HEK293 (cell line): ENCODE data around the gene KLK1.

Experiments used
- CTCF ChIP-seq: fragments of 450-650 bp; formaldehyde crosslinking; IDR thresholded peaks from 2 replicates; pipeline ENCODE4 v1.5.1; 2016; ENCODE audit warnings: missing biosample characterization, missing genetic modification characterization
- GFI1B ChIP-seq: fragments of 450-650 bp; formaldehyde crosslinking; IDR thresholded peaks from 2 replicates; pipeline ENCODE4 v1.5.1; 2016; ENCODE audit warnings: missing biosample characterization, missing genetic modification characterization
- GLI4 ChIP-seq: fragments of 450-650 bp; formaldehyde crosslinking; IDR thresholded peaks from 2 replicates; pipeline ENCODE4 v1.5.1; 2016; ENCODE audit warnings: missing biosample characterization, missing genetic modification characterization
- HOXC10 ChIP-seq: sonication (generic); formaldehyde crosslinking; IDR thresholded peaks from 2 replicates; pipeline ENCODE4 v1.8.1; 2023; ENCODE audit warnings: mild to moderate bottlenecking, missing genetic modification reagents
- KLF10 ChIP-seq: fragments of 450-650 bp; IDR thresholded peaks from 2 replicates; pipeline ENCODE4 v1.5.1; 2018; ENCODE audit warnings: missing biosample characterization, mild to moderate bottlenecking, missing genetic modification characterization
- KLF9 ChIP-seq: fragments of 450-650 bp; formaldehyde crosslinking; IDR thresholded peaks from 2 replicates; pipeline ENCODE4 v1.5.1; 2016; ENCODE audit warnings: missing biosample characterization, missing genetic modification characterization, low read depth
- MEIS1 ChIP-seq: sonication (generic); formaldehyde crosslinking; IDR thresholded peaks from 2 replicates; pipeline ENCODE4 v1.8.1; 2022; ENCODE audit warnings: missing genetic modification reagents, mild to moderate bottlenecking, borderline replicate concordance
- TCF7L2 ChIP-seq: IDR thresholded peaks from 2 replicates; pipeline ENCODE4 v1.6.1; 2011; ENCODE audit warnings: low read depth, mild to moderate bottlenecking, inconsistent platforms, low read length, moderate library complexity, borderline replicate concordance
- ZBTB17 ChIP-seq: fragments of 450-650 bp; formaldehyde crosslinking; IDR thresholded peaks from 2 replicates; pipeline ENCODE4 v1.5.1; 2016; ENCODE audit warnings: missing biosample characterization, missing genetic modification characterization
- ZBTB44 ChIP-seq: fragments of 450-650 bp; IDR thresholded peaks from 2 replicates; pipeline ENCODE4 v1.5.1; 2018; ENCODE audit warnings: missing biosample characterization, mild to moderate bottlenecking, missing genetic modification characterization
- ZFP69B ChIP-seq: fragments of 450-650 bp; formaldehyde crosslinking; IDR thresholded peaks from 2 replicates; pipeline ENCODE4 v1.5.1; 2016; ENCODE audit warnings: missing biosample characterization, missing genetic modification characterization
- ZNF10 ChIP-seq: fragments of 450-650 bp; formaldehyde crosslinking; IDR thresholded peaks from 2 replicates; pipeline ENCODE4 v1.5.1; 2017; ENCODE audit warnings: missing biosample characterization, missing genetic modification characterization
- ZNF146 ChIP-seq: fragments of 450-650 bp; formaldehyde crosslinking; IDR thresholded peaks from 2 replicates; pipeline ENCODE4 v1.5.1; 2016; ENCODE audit warnings: missing biosample characterization, missing genetic modification characterization
- ZNF155 ChIP-seq: fragments of 450-650 bp; formaldehyde crosslinking; IDR thresholded peaks from 2 replicates; pipeline ENCODE4 v1.5.1; 2016; ENCODE audit warnings: missing biosample characterization, missing genetic modification characterization
- ZNF221 ChIP-seq: fragments of 450-650 bp; formaldehyde crosslinking; IDR thresholded peaks from 2 replicates; pipeline ENCODE4 v1.5.1; 2017; ENCODE audit warnings: missing biosample characterization, missing genetic modification characterization, borderline replicate concordance
- ZNF223 ChIP-seq: fragments of 450-650 bp; formaldehyde crosslinking; IDR thresholded peaks from 2 replicates; pipeline ENCODE4 v1.5.1; 2016; ENCODE audit warnings: missing biosample characterization, missing genetic modification characterization
- ZNF324 ChIP-seq: fragments of 450-650 bp; formaldehyde crosslinking; IDR thresholded peaks from 2 replicates; pipeline ENCODE4 v1.5.1; 2016; ENCODE audit warnings: missing biosample characterization, missing genetic modification characterization
- ZNF404 ChIP-seq: fragments of 450-650 bp; formaldehyde crosslinking; IDR thresholded peaks from 2 replicates; pipeline ENCODE4 v1.5.1; 2017; ENCODE audit warnings: missing biosample characterization, missing genetic modification characterization
- ZNF473 ChIP-seq: fragments of 450-650 bp; formaldehyde crosslinking; IDR thresholded peaks from 2 replicates; pipeline ENCODE4 v1.5.1; 2017; ENCODE audit warnings: missing biosample characterization, missing genetic modification characterization
- ZNF48 ChIP-seq: fragments of 450-650 bp; formaldehyde crosslinking; IDR thresholded peaks from 2 replicates; pipeline ENCODE4 v1.5.1; 2016; ENCODE audit warnings: missing biosample characterization, missing genetic modification characterization
- ZNF580 ChIP-seq: fragments of 450-650 bp; formaldehyde crosslinking; IDR thresholded peaks from 2 replicates; pipeline ENCODE4 v1.5.1; 2016; ENCODE audit warnings: missing biosample characterization, missing genetic modification characterization
- ZNF596 ChIP-seq: fragments of 450-650 bp; IDR thresholded peaks from 2 replicates; pipeline ENCODE4 v1.5.0; 2018; ENCODE audit warnings: missing biosample characterization, mild to moderate bottlenecking, missing genetic modification characterization, moderate library complexity
- ZNF707 ChIP-seq: fragments of 450-650 bp; formaldehyde crosslinking; IDR thresholded peaks from 2 replicates; pipeline ENCODE4 v1.5.1; 2016; ENCODE audit warnings: missing biosample characterization, missing genetic modification characterization
- ZNF747 ChIP-seq: fragments of 450-650 bp; formaldehyde crosslinking; IDR thresholded peaks from 2 replicates; pipeline ENCODE4 v1.5.1; 2016; ENCODE audit warnings: missing biosample characterization, missing genetic modification characterization
- ZNF791 ChIP-seq: fragments of 450-650 bp; formaldehyde crosslinking; IDR thresholded peaks from 2 replicates; pipeline ENCODE4 v1.5.1; 2016; ENCODE audit warnings: missing biosample characterization, missing genetic modification characterization
- ZNF843 ChIP-seq: fragments of 450-650 bp; formaldehyde crosslinking; IDR thresholded peaks from 2 replicates; pipeline ENCODE4 v1.5.1; 2016; ENCODE audit warnings: missing biosample characterization, missing genetic modification characterization
- TF ChIP-seq, protein P1 (sequence below): fragments of 450-650 bp; formaldehyde crosslinking; IDR thresholded peaks from 2 replicates; pipeline ENCODE4 v1.5.1; 2017; ENCODE audit warnings: missing biosample characterization, missing genetic modification characterization
- TF ChIP-seq, protein P2 (sequence below): fragments of 450-650 bp; formaldehyde crosslinking; IDR thresholded peaks from 2 replicates; pipeline ENCODE4 v1.5.1; 2016; ENCODE audit warnings: missing biosample characterization, missing genetic modification characterization
- TF ChIP-seq, protein P3 (sequence below): fragments of 450-650 bp; formaldehyde crosslinking; IDR thresholded peaks from 2 replicates; pipeline ENCODE4 v1.5.1; 2016; ENCODE audit warnings: missing biosample characterization, missing genetic modification characterization

The KLK1 gene

GRCh38 chr19:50804420-50805272 is 18.9 kb downstream of the KLK1 start (continued):
- TF ChIP-seq ZNF10 (tag by site-specific recombination) = no peak
- TF ChIP-seq TCF7L2 = no peak
- TF ChIP-seq, protein P1, sequence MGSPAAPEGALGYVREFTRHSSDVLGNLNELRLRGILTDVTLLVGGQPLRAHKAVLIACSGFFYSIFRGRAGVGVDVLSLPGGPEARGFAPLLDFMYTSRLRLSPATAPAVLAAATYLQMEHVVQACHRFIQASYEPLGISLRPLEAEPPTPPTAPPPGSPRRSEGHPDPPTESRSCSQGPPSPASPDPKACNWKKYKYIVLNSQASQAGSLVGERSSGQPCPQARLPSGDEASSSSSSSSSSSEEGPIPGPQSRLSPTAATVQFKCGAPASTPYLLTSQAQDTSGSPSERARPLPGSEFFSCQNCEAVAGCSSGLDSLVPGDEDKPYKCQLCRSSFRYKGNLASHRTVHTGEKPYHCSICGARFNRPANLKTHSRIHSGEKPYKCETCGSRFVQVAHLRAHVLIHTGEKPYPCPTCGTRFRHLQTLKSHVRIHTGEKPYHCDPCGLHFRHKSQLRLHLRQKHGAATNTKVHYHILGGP (tag by site-specific recombination) = no peak
- TF ChIP-seq ZNF707 (tag by site-specific recombination) = no peak
- no peak for TF ChIP-seq ZNF48 (tag by site-specific recombination)
- peak; percentile 77 for TF ChIP-seq ZBTB17 (tag by site-specific recombination)
- TF ChIP-seq ZNF843 = peak; percentile 16; the same call in 1 of the 2 replicates
- TF ChIP-seq ZNF747 (tag by site-specific recombination) = no peak
- no peak for TF ChIP-seq ZNF791 (tag by site-specific recombination)
- TF ChIP-seq, protein P2, sequence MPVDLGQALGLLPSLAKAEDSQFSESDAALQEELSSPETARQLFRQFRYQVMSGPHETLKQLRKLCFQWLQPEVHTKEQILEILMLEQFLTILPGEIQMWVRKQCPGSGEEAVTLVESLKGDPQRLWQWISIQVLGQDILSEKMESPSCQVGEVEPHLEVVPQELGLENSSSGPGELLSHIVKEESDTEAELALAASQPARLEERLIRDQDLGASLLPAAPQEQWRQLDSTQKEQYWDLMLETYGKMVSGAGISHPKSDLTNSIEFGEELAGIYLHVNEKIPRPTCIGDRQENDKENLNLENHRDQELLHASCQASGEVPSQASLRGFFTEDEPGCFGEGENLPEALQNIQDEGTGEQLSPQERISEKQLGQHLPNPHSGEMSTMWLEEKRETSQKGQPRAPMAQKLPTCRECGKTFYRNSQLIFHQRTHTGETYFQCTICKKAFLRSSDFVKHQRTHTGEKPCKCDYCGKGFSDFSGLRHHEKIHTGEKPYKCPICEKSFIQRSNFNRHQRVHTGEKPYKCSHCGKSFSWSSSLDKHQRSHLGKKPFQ (tag by site-specific recombination) = no peak
- no peak for TF ChIP-seq ZNF223 (tag by site-specific recombination)
- peak; percentile 62; the same call in 1 of the 2 replicates for TF ChIP-seq KLF10 (tag by site-specific recombination)
- TF ChIP-seq CTCF (tag by site-specific recombination) = no peak
- TF ChIP-seq ZNF473 = no peak
- TF ChIP-seq, protein P3, sequence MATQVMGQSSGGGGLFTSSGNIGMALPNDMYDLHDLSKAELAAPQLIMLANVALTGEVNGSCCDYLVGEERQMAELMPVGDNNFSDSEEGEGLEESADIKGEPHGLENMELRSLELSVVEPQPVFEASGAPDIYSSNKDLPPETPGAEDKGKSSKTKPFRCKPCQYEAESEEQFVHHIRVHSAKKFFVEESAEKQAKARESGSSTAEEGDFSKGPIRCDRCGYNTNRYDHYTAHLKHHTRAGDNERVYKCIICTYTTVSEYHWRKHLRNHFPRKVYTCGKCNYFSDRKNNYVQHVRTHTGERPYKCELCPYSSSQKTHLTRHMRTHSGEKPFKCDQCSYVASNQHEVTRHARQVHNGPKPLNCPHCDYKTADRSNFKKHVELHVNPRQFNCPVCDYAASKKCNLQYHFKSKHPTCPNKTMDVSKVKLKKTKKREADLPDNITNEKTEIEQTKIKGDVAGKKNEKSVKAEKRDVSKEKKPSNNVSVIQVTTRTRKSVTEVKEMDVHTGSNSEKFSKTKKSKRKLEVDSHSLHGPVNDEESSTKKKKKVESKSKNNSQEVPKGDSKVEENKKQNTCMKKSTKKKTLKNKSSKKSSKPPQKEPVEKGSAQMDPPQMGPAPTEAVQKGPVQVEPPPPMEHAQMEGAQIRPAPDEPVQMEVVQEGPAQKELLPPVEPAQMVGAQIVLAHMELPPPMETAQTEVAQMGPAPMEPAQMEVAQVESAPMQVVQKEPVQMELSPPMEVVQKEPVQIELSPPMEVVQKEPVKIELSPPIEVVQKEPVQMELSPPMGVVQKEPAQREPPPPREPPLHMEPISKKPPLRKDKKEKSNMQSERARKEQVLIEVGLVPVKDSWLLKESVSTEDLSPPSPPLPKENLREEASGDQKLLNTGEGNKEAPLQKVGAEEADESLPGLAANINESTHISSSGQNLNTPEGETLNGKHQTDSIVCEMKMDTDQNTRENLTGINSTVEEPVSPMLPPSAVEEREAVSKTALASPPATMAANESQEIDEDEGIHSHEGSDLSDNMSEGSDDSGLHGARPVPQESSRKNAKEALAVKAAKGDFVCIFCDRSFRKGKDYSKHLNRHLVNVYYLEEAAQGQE (tag by site-specific recombination) = no peak
- peak; percentile 32; the same call in 1 of the 2 replicates for TF ChIP-seq KLF9 (tag by site-specific recombination)
- no peak for TF ChIP-seq ZNF324 (tag by site-specific recombination)
- TF ChIP-seq ZNF596 (tag by site-specific recombination) = peak; percentile 37; the same call in 1 of the 2 replicates
- no peak for TF ChIP-seq MEIS1
- no peak for TF ChIP-seq ZNF404 (tag by site-specific recombination)
- no peak for TF ChIP-seq HOXC10 (CRISPR knock-in tag)
- no peak for TF ChIP-seq ZBTB44 (tag by site-specific recombination)
- TF ChIP-seq ZFP69B (tag by site-specific recombination) = no peak; the same call in 1 of the 2 replicates
- peak; percentile 8; the same call in 1 of the 2 replicates for TF ChIP-seq ZNF146 (tag by site-specific recombination)
- 0 out of 2 replicates have a peak, but pooled peaks have one; percentile 43 for TF ChIP-seq ZNF580 (tag by site-specific recombination)
- no peak for TF ChIP-seq ZNF221 (tag by site-specific recombination)
- peak; percentile 94 for TF ChIP-seq GLI4
- TF ChIP-seq ZNF155 (tag by site-specific recombination) = no peak
- no peak for TF ChIP-seq GFI1B
